Common myeloid progenitor, CD34-positive (primary cell): ENCODE results near the gene PDZD7. TPM values are rescaled to one million over a fixed set of nuclear protein-coding genes. Genes with fewer than 3 reads are reported as not detected.

ENCODE experiments used
- CTCF ChIA-PET: fragments of 350-600 bp; sonication (Branson Sonifier 250); formaldehyde crosslinking; loops from one replicate; lab custom pipeline; 2021; ENCODE audit warnings: antibody characterized with exemption; lab: Charles Lee
- POLR2A ChIA-PET: fragments of 350-600 bp; sonication (Branson Sonifier 250); formaldehyde crosslinking; loops from one replicate; lab custom pipeline; 2021; ENCODE audit warnings: antibody characterized with exemption; lab: Charles Lee
- DNase-seq, 3 donors: peaks; one replicate each; pipeline versions ENCODE4 v3.0.0 to v3.0.0-alpha.2; 2013
- H3K27ac ChIP-seq, 2 experiments: 1 replicate in 1 of 2; 2 replicates in 1 of 2; pipeline ENCODE4 v1.7.0; 2013; ENCODE audit warnings: inconsistent platforms in 2 of 2, low read length in 2 of 2, mild to moderate bottlenecking in 2 of 2, low read depth in 1 of 2, moderate library complexity in 1 of 2; ENCODE audit not compliant: severe bottlenecking in 2 of 2, insufficient read depth in 1 of 2, poor library complexity in 1 of 2
- H3K27me3 ChIP-seq, 5 experiments: replicated peaks in 2 of 5; 1 replicate in 3 of 5; 2 replicates in 2 of 5; pipeline versions ENCODE4 v1.6.1 to v1.7.0; 2013; ENCODE audit warnings: low read length in 4 of 5, mild to moderate bottlenecking in 2 of 5, moderate library complexity in 2 of 5, inconsistent platforms in 1 of 5; ENCODE audit not compliant: insufficient read depth in 5 of 5, control insufficient read depth in 4 of 5
- H3K36me3 ChIP-seq, 4 experiments: 1 replicate in 2 of 4; 2 replicates in 2 of 4; pipeline versions ENCODE4 v1.6.1 to v1.7.0; 2013; ENCODE audit warnings: low read length in 3 of 4, control low read depth in 1 of 4, mild to moderate bottlenecking in 1 of 4; ENCODE audit not compliant: control insufficient read depth in 4 of 4, insufficient read depth in 4 of 4
- H3K4me1 ChIP-seq, 4 experiments: 1 replicate in 3 of 4; 2 replicates in 1 of 4; pipeline versions ENCODE4 v1.6.1 to v1.7.1; 2013; ENCODE audit warnings: low read length in 3 of 4, mild to moderate bottlenecking in 3 of 4, control low read depth in 1 of 4, inconsistent platforms in 1 of 4, moderate library complexity in 1 of 4; ENCODE audit not compliant: control insufficient read depth in 4 of 4, insufficient read depth in 4 of 4; ENCODE audit errors: control extremely low read depth in 1 of 4
- H3K4me3 ChIP-seq, 7 experiments: 1 replicate in 4 of 7; 2 replicates in 3 of 7; pipeline versions ENCODE4 v1.5.1 to v1.7.0; 2013; ENCODE audit warnings: mild to moderate bottlenecking in 7 of 7, low read length in 6 of 7, moderate library complexity in 6 of 7, inconsistent platforms in 2 of 7, low read depth in 2 of 7, control low read depth in 1 of 7; ENCODE audit not compliant: insufficient read depth in 4 of 7, control insufficient read depth in 1 of 7; ENCODE audit errors: extremely low read depth in 1 of 7
- H3K9me3 ChIP-seq, 5 experiments: 1 replicate in 4 of 5; 2 replicates in 1 of 5; pipeline versions ENCODE4 v1.6.1 to v1.7.1; 2013; ENCODE audit warnings: low read length in 4 of 5, mild to moderate bottlenecking in 2 of 5, inconsistent platforms in 1 of 5, low read depth in 1 of 5, moderate library complexity in 1 of 5; ENCODE audit not compliant: control insufficient read depth in 4 of 5, insufficient read depth in 2 of 5; ENCODE audit errors: control extremely low read depth in 1 of 5
- WGBS: methylation state at CpG from one replicate; pipeline ENCODE4 v1.1.5; 2013; ENCODE audit not compliant: insufficient coverage; 5-methylcytosine and 5-hydroxymethylcytosine counted together
- polyA plus RNA-seq: library from polyadenylated mRNA; unstranded; fragments of 120-200 nt; gene quantifications from one replicate; pipeline ENCODE4 v1.2.1, GENCODE V29; 2013

PDZD7 gene
- 1.7 TPM for polyA plus RNA-seq

DNA sequence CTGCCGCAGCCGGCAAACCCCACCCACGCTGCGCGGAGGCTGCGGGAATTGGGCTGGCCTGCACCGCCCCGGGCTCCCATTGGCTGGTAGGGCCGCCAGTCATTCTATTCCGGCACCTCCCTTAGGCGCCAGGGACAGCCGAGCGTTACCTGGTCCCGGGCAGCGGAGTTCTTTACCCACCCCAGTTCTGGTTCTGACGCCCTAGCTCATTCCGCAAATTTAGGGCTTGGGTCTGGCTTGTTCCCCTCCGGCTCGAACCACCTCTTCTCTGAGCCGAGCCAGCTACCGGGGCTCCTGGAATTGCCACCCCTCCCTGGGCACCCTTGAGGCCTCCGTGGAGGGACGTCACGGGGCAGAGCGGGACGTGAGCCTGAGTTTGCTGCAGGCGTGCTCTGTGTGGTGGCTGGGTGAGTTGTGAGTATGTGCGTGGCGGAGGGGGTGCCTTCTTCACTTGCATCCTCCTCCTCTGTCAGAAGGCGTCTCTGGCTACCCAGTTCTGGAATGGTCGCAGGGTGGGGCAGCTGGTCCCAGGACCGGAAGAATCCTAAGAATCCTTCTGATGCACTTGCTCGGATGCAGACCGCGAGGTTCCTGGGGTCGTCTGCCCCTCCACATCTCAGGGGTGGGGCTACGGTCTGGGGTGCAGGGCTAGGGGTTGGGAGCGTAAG lies at the start of gene PDZD7, which contains the start of gene SFXN3:
Gene PDZD7, minus strand, starts transcription at position 2 of the 668 bp plus-strand sequence. CDS start 910 bp downstream, outside the sequence.
Gene SFXN3, plus strand, starts transcription at position 107 of the 668 bp plus-strand sequence. CDS start 3,461 bp downstream, outside the sequence.
- ChIA-PET POLR2A (interaction anchor here (1.0 to 2.4 kb wide), 4 partner anchors 10 to 34 kb away, joined by 4 to 7 read pairs (median 6); partner anchors contain the start of gene KAZALD1), CTCF (interaction anchor here (0.5 to 45.1 kb wide), 5 partner anchors 14 to 108 kb away, joined by 4 to 1574 read pairs (median 6); partner anchors contain the start of gene KAZALD1)
- peaks cover 0 to 16% (median 9%) of the 10 kb centered on the region in 5 experiments for H3K27me3 ChIP-seq
- peaks cover 2 to 18% (median 9%) of the 10 kb centered on the region in 4 experiments for H3K36me3 ChIP-seq
- no peaks in the 10 kb centered on the region for H3K9me3 ChIP-seq
- WGBS, result under 1% methylated on average over 33 of the region's 38 CpGs
- H3K27ac ChIP-seq, result peak within 1 kb of the TSS; percentile 84 to 93
- peaks cover 2 to 45% (median 37%) of the 10 kb centered on the region in 4 experiments for H3K4me1 ChIP-seq
- peak within 1 kb of the TSS; percentile 45 to 92 (median 80) for H3K4me3 ChIP-seq
- DNase-seq, result peak; percentile 90 to 94 (median 91)

DNA sequence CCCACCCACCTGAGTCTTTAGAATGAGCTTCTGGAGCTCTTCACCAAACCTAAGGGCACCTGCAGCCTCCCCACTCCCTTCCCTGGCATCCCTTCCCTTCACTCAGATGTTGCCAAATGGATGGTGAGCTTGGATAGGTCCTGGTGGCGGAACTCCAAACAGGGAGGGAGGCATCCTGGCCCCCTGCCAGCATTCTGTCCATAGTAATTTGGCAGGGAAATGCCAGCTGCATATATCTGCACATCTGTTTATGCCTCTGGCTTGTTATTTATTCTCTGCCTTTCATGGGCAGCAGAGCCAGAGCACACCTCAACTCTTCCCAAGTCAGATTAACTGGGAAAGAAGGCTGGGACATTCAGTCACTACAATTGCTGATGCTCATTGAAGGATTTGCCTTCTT lies 48.9 kb upstream of the PDZD7 start:
- H3K4me1 ChIP-seq, result no peaks in the 10 kb centered on the region
- H3K27ac ChIP-seq, result no peak overlapping the region
- DNase-seq, result no peak
- WGBS, result 100% methylated on average over 1 of the region's 1 CpG
- no peak overlapping the region for H3K4me3 ChIP-seq
- H3K9me3 ChIP-seq, result no peaks in the 10 kb centered on the region
- CTCF ChIA-PET, result interaction anchor here (0.9 to 67.5 kb wide), 6 partner anchors 11 to 63 kb away, joined by 3 to 1574 read pairs (median 6); partner anchors contain the start of genes KAZALD1, PDZD7 and SFXN3
- POLR2A ChIA-PET, result no interaction called here
- H3K27me3 ChIP-seq, result peaks cover 3 to 85% (median 34%) of the 10 kb centered on the region in 5 experiments
- H3K36me3 ChIP-seq, result no peaks in the 10 kb centered on the region

DNA sequence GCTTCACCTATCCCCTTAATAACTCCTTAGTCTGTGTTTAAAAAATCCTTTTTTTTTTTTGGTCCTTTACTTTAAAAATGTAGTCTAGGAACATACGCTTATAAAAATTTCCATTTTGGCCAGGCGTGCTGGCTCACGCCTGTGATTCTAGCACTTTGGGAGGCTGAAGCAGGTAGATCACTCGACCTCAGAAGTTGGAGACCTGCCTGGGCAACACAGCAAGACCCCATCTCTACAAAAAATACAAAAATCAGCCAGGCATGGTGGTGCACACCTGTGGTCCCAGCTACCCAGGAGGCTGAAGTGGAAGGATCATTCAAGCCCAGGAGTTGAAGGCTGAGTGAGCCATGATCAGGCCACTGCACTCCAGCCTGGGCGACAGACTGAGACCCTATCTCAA lies 45.7 kb upstream of the PDZD7 start:
- H3K9me3 ChIP-seq, result no peaks in the 10 kb centered on the region
- ChIA-PET POLR2A (interaction anchor here (0.8 kb wide), 1 partner anchor 65 kb away, joined by 3 read pairs; no protein-coding TSS in a partner anchor), CTCF (interaction anchor here (1.2 to 67.5 kb wide), 6 partner anchors 9 to 86 kb away, joined by 3 to 1574 read pairs (median 4); partner anchors contain the start of genes KAZALD1, PDZD7 and SFXN3)
- WGBS, result no CpG with 5 or more reads among the region's 5 CpGs
- H3K27ac ChIP-seq, result no peak overlapping the region
- no peak for DNase-seq
- H3K4me1 ChIP-seq, result peaks cover 0 to 6% (median 0%) of the 10 kb centered on the region in 4 experiments
- H3K27me3 ChIP-seq, result peaks cover 6 to 89% (median 43%) of the 10 kb centered on the region in 5 experiments
- H3K4me3 ChIP-seq, result no peak overlapping the region
- no peaks in the 10 kb centered on the region for H3K36me3 ChIP-seq

DNA sequence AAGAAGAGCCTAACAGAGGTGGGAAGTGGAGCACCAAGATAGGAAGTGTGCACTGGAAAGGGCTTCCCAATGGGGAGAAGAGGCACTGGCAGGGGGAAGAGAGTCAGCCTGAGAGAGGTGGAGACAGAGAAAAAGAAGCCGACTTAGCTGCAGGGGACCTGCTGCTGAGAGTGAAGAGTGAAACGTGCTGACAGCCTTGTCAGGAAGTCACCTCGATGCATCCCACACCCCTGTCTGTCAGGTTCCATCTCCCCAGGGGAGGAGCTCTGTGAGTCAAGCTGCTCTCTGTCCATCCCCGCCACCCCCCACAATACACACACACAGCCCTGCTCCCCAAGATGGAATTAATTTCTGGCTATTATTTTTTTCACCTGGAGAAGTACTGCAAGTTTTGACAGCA lies 44.8 kb upstream of the PDZD7 start:
- POLR2A ChIA-PET, result no interaction called here
- no peak for DNase-seq
- 0% methylated on average over 3 of the region's 4 CpGs for WGBS
- Histone ChIP-seq H3K4me3 (no peak overlapping the region), H3K27ac (no peak overlapping the region), H3K27me3 (peaks cover 6 to 86% (median 39%) of the 10 kb centered on the region in 5 experiments), H3K9me3 (no peaks in the 10 kb centered on the region), H3K36me3 (no peaks in the 10 kb centered on the region), H3K4me1 (peaks cover 0 to 14% (median 3%) of the 10 kb centered on the region in 4 experiments)
- CTCF ChIA-PET, result interaction anchor here (1.2 to 67.5 kb wide), 8 partner anchors 8 to 85 kb away, joined by 3 to 1574 read pairs (median 4); partner anchors contain the start of genes KAZALD1, PDZD7 and SFXN3

DNA sequence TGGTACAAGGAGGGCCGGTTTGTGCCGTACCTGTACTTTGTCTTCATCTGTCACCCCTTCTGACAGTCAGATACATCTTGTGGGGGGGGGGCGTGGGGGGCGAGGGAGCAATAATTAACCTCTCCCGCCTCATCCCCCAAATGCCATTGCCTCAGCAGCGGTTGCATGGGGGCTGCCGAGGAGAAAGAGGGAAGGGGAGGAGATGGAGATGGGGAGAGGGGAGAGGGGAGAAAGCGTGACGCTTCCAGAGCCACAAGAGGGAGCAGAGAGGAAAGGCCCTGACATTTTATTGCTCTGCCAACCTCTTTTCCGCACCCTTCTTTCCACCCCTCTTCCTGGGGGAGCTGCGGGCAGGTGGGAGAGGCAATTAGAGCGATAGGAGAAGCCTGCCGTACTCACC lies 42.7 kb upstream of the PDZD7 start:
- H3K36me3 ChIP-seq, result no peaks in the 10 kb centered on the region
- no peak for DNase-seq
- H3K4me3 ChIP-seq, result no peak overlapping the region
- POLR2A ChIA-PET, result no interaction called here
- H3K9me3 ChIP-seq, result no peaks in the 10 kb centered on the region
- no peak overlapping the region for H3K27ac ChIP-seq
- H3K27me3 ChIP-seq, result peaks cover 6 to 70% (median 32%) of the 10 kb centered on the region in 5 experiments
- H3K4me1 ChIP-seq, result peaks cover 0 to 21% (median 3%) of the 10 kb centered on the region in 4 experiments
- 22% methylated on average over 3 of the region's 13 CpGs for WGBS
- CTCF ChIA-PET, result interaction anchor here (1.3 to 67.5 kb wide), 4 partner anchors 15 to 30 kb away, joined by 4 to 1574 read pairs (median 8); partner anchors contain the start of genes KAZALD1, PDZD7 and SFXN3

DNA sequence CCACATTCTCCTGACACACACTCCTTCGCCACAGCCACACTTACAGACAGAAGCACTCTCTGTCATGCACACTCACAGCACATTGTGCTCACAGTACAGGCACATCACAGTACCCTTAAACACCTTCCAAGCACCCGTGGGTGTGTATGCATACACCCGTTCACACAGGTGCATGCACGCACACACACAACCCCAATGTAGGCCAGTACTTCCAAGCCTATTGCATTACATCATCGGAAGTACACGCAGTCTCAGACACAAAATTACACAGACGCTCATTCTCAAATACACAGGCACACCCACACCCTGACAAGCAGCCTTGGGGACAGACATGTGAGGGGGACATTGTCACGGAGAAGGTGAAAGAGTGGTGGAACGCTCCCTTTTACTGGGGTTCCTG lies 42.0 kb upstream of the PDZD7 start:
- 81% methylated on average over 7 of the region's 9 CpGs for WGBS
- Histone ChIP-seq H3K4me3 (no peak overlapping the region), H3K4me1 (peaks cover 0 to 21% (median 3%) of the 10 kb centered on the region in 4 experiments), H3K36me3 (no peaks in the 10 kb centered on the region), H3K9me3 (no peaks in the 10 kb centered on the region), H3K27ac (no peak overlapping the region), H3K27me3 (peaks cover 6 to 64% (median 29%) of the 10 kb centered on the region in 5 experiments)
- ChIA-PET CTCF (interaction anchor here (1.5 to 67.5 kb wide), 3 partner anchors 15 to 30 kb away, joined by 5 to 1574 read pairs (median 11); partner anchors contain the start of genes KAZALD1, PDZD7 and SFXN3), POLR2A (no interaction called here)
- no peak for DNase-seq
